Tibial artery (tissue), 4 donors: ENCODE results near the gene KRT34.

Experiments used
- DNase-seq, 2 donors: peaks; one replicate each; pipeline ENCODE4 v3.0.0-alpha.2; 2019
- H3K27ac ChIP-seq, 2 donors: fragments of 200-600 bp; sonication (generic) in 1 of 2; 1 replicate in 1 of 2; 2 replicates in 1 of 2; pipeline ENCODE4 v1.5.1; 2018 to 2019; ENCODE audit warnings: mild to moderate bottlenecking in 1 of 2
- H3K27me3 ChIP-seq, 2 donors: fragments of 200-600 bp; sonication (generic) in 1 of 2; one replicate each; pipeline versions ENCODE4 v1.5.1 to v1.6.0; 2016 to 2019
- H3K36me3 ChIP-seq, 3 donors: fragments of 200-600 bp; sonication (generic) in 2 of 3; one replicate each; pipeline ENCODE4 v1.5.1; 2016 to 2019; ENCODE audit warnings: mild to moderate bottlenecking in 2 of 3
- H3K4me1 ChIP-seq, 4 donors: fragments of 200-600 bp; sonication (generic) in 2 of 4; 1 replicate in 3 of 4; 2 replicates in 1 of 4; pipeline ENCODE4 v1.5.1; 2016 to 2019
- H3K4me3 ChIP-seq, 2 donors: fragments of 200-600 bp; sonication (generic) in 1 of 2; 1 replicate in 1 of 2; 2 replicates in 1 of 2; pipeline ENCODE4 v1.5.1; 2018 to 2019; ENCODE audit warnings: mild to moderate bottlenecking in 2 of 2
- H3K9me3 ChIP-seq, 3 donors: fragments of 200-600 bp; sonication (generic) in 1 of 3; one replicate each; pipeline ENCODE4 v1.5.1; 2016 to 2019
- intact Hi-C: fragments of 100-400 bp; cut with DNase I; formaldehyde crosslinking; loops from one replicate; pipeline ENCODE4 v1.15.0; 2023; ENCODE audit warnings: low total_unique reads
- TF ChIP-seq, protein P1 (sequence below), 2 experiments: fragments of 200-600 bp in 1 of 2; fragments of 450-650 bp in 1 of 2; IDR thresholded peaks; one replicate each; pipeline ENCODE4 v1.5.1; 2017 to 2019; ENCODE audit warnings: antibody characterized with exemption in 2 of 2, mild to moderate bottlenecking in 1 of 2, moderate library complexity in 1 of 2

KRT34 gene

DNA sequence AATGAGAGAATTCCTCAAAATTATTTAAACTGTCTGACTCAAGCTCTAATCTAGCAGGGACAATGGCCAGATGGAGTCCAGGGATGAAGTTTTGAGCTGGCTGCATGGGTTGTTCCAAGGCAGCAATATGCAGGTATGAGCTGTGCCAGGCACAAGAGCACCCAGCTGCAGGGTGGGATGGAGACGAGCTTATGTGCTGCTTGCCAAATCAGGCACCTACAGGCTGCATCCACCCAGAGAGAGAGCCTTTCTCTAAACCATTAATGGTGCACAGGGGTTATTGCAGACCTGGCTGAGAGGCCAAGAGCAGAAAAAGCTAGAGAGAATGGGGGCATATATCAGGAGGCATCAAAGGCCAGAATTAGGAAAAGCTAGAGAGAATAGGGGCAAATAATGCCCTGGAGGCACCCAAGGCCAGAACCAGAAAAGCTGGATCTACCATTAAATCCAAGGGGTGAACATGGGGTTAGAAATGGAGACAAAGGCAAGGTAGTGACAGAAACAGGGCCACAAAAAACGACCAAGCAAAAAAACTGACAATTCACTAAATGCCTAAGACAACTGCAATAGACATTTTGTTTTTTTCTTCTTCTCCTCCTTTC, 42.4 kb downstream of the KRT34 start:
- intact Hi-C loops: no loop called here
- no peaks in the 10 kb centered on the region for H3K9me3 ChIP-seq
- H3K4me3 ChIP-seq: no peak overlapping the region
- H3K27ac ChIP-seq: no peak overlapping the region
- no peak for DNase-seq
- no peaks in the 10 kb centered on the region for H3K36me3 ChIP-seq
- peaks cover 0 to 8% of the 10 kb centered on the region in 2 donors for H3K27me3 ChIP-seq
- TF ChIP-seq, protein P1, sequence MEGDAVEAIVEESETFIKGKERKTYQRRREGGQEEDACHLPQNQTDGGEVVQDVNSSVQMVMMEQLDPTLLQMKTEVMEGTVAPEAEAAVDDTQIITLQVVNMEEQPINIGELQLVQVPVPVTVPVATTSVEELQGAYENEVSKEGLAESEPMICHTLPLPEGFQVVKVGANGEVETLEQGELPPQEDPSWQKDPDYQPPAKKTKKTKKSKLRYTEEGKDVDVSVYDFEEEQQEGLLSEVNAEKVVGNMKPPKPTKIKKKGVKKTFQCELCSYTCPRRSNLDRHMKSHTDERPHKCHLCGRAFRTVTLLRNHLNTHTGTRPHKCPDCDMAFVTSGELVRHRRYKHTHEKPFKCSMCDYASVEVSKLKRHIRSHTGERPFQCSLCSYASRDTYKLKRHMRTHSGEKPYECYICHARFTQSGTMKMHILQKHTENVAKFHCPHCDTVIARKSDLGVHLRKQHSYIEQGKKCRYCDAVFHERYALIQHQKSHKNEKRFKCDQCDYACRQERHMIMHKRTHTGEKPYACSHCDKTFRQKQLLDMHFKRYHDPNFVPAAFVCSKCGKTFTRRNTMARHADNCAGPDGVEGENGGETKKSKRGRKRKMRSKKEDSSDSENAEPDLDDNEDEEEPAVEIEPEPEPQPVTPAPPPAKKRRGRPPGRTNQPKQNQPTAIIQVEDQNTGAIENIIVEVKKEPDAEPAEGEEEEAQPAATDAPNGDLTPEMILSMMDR (IDR thresholded peaks at IDR 0.05): no peak
- H3K4me1 ChIP-seq: peaks cover 0 to 10% (median 0%) of the 10 kb centered on the region in 4 donors

DNA sequence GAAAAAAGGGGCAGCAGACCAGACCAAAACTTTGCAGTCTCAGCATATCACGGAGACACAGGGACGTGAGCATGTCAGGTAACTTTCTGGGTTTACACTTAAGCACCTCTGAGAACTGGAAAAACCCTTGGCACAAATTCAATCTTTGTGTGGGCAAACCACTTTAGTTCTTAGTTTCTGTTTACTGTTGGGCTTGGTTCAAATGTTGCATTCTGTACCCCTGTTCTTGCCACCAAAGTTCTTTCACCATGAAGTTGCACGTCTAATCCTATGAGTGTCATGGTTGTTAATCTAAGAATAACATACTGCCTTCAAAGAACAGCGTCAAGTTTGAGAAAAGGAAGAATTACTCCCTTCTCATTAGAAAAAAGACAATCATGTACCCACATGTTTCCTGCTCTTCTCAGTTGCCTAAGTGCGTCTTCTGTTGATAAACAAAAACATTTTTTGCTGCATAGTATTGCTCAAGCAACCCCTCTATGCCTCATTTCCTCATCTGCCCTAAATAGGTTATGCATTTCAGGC, 43.1 kb downstream of the KRT34 start:
- Histone ChIP-seq H3K36me3 (no peaks in the 10 kb centered on the region), H3K4me1 (peaks cover 0 to 12% (median 0%) of the 10 kb centered on the region in 4 donors), H3K4me3 (no peak overlapping the region), H3K27me3 (peaks cover 0 to 8% of the 10 kb centered on the region in 2 donors), H3K9me3 (no peaks in the 10 kb centered on the region), H3K27ac (no peak overlapping the region)
- no peak for DNase-seq
- TF ChIP-seq, protein P1 (IDR thresholded peaks at IDR 0.05): no peak
- intact Hi-C loops: no loop called here

DNA sequence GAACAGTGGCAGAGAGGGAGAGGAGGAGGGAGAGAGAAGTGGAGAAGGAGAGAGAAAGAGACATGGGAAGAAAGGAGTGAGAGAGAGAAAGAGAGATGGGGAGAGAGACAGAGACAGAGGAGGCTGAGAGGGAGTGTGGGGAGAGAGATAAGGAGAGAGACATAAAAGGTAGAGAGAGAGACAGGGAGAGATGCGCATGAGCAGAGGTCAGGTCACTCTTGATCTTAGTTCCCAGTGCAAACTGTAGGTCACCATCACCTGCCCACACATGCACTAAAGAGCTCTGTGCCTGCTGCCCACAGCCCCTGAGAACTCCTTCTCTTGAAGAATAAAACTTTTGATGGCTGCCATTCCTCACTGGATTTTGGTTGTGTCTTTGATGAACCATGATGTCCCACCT, 46.4 kb downstream of the KRT34 start:
- H3K36me3 ChIP-seq: no peaks in the 10 kb centered on the region
- peaks cover 0 to 12% (median 0%) of the 10 kb centered on the region in 4 donors for H3K4me1 ChIP-seq
- TF ChIP-seq, protein P1 (IDR thresholded peaks at IDR 0.05): no peak
- H3K4me3 ChIP-seq: no peak overlapping the region
- H3K27ac ChIP-seq: no peak overlapping the region
- H3K27me3 ChIP-seq: peaks cover 0 to 23% of the 10 kb centered on the region in 2 donors
- intact Hi-C loops: no loop called here
- no peaks in the 10 kb centered on the region for H3K9me3 ChIP-seq
- no peak for DNase-seq

DNA sequence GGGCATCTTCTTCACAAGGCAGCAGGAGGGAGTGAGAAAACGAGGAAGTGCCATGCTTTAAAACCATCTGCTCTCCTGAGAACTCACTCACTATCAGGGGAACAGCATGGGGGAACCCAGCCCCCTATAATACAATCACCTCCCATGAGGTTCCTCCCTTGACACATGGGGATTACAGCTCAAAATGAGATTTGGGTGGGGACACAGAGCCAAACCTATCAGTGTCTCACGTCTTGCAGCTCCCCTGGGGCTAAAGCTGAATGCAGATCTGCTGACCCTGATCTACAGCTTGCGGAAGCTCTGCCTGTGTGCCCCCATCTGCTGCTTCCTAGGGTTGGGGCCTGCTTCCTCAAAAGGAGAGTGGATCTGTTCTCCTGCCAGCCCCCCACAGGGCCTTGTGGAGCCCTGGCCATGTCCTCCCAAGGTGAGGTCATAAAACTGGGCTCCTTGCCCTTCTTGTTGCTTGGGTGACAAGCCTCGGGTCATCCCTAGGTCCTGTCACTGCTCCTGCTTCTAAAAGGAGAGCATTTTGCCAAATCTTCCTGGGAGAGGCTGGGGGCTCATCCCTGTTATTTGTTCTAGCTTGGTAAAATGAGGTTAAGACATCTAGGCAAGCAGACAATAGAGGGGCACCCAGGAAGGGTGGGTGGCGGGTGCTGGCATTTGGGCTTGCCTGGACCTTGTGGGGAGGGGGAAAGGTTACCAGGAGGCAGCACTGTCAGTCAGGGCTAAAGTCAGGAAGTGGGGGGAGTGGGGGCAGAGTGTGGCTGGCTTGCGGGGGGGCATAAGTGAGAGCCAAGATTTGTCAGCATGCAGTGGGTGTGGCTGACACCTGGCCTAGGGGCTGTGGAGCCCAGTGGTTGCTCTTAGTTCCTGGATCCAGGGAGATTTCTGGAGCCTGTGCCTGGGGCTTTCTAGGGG, 47.5 kb downstream of the KRT34 start:
- H3K36me3 ChIP-seq: no peaks in the 10 kb centered on the region
- TF ChIP-seq, protein P1 (IDR thresholded peaks at IDR 0.05): no peak
- H3K4me3 ChIP-seq: no peak overlapping the region
- H3K4me1 ChIP-seq: peaks cover 0 to 12% (median 0%) of the 10 kb centered on the region in 4 donors
- H3K9me3 ChIP-seq: no peaks in the 10 kb centered on the region
- peaks cover 0 to 23% of the 10 kb centered on the region in 2 donors for H3K27me3 ChIP-seq
- intact Hi-C loops: no loop called here
- H3K27ac ChIP-seq: no peak overlapping the region
- DNase-seq: no peak

DNA sequence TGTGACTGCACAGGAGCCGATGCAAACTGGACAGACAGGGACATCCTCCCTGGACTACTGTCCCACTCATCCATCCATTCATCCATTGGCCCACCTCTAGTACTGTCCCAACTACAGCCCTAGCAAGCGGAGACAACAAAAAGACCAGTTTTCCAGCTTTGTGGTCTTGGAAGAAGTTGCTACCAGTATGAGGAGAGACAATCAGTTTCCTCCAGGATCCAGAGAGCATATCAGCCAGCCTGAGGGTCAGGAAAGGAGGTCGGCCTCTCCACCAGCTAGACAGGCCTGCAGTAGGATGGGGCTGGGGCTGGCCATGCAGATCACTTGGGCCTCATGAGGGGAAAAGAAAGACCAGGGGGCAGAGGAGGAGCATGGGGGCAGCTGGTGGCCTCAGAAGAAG, 48.3 kb downstream of the KRT34 start:
- DNase-seq: no peak
- Histone ChIP-seq H3K4me1 (peaks cover 0 to 8% (median 0%) of the 10 kb centered on the region in 4 donors), H3K36me3 (no peaks in the 10 kb centered on the region), H3K27ac (no peak overlapping the region), H3K9me3 (no peaks in the 10 kb centered on the region), H3K4me3 (no peak overlapping the region), H3K27me3 (peaks cover 0 to 23% of the 10 kb centered on the region in 2 donors)
- intact Hi-C loops: no loop called here
- TF ChIP-seq, protein P1 (IDR thresholded peaks at IDR 0.05): no peak
